GM18909 (cell line): ENCODE data around the gene PAK2.

Experiments
- ATAC-seq: cut with Tn5 transposase; IDR thresholded peaks from one replicate; pipeline ENCODE4 v1.9.1; 2021; ENCODE audit warnings: mild to moderate bottlenecking; ENCODE audit not compliant: unreplicated experiment, poor library complexity

Gene PAK2

DNA sequence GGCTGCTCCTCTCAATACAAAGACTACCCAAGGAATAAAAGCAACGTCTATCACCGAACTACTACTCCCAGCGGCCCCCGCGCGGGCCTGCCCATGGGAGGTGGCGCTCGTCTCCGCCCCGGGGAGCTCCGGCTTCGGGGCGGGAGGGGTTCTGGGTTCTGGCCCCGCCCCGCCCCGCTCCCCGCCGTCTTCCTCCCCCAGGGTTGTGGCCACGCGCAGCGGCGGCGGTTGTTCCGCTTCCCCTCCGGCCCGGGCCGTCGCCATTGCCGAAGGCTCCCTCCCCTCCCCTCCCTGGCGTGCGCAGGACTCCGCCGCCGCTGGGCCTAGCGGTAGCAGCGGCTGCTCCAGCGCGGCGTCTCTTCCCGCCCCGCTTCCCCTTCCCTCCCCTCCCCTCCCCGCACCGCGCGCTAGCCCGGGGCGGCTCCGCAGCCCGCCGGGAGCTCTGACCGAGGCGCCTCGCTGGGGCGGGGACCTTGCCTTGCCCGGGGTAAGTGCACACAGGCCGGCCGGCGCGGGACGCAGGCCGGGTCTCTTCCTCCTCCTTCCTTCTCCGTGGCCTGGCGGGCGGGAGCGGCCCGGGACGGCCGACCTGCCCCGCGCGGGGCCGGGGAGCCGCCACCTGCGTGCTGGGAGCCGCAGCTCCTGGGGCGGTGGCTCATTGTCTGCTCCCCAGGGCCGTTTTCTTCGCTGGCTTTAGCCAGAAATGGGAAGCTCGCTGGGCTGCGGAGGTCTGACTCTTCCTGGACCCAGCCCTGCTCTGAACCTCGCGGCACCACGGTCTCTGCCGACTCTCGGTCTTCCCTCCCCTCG lies at the start of gene PAK2:
TSS of gene PAK2 (plus strand) at position 187 of the 810 bp plus-strand sequence. CDS start 42,790 bp downstream, outside the sequence.
- peak; percentile 90 for ATAC-seq

DNA sequence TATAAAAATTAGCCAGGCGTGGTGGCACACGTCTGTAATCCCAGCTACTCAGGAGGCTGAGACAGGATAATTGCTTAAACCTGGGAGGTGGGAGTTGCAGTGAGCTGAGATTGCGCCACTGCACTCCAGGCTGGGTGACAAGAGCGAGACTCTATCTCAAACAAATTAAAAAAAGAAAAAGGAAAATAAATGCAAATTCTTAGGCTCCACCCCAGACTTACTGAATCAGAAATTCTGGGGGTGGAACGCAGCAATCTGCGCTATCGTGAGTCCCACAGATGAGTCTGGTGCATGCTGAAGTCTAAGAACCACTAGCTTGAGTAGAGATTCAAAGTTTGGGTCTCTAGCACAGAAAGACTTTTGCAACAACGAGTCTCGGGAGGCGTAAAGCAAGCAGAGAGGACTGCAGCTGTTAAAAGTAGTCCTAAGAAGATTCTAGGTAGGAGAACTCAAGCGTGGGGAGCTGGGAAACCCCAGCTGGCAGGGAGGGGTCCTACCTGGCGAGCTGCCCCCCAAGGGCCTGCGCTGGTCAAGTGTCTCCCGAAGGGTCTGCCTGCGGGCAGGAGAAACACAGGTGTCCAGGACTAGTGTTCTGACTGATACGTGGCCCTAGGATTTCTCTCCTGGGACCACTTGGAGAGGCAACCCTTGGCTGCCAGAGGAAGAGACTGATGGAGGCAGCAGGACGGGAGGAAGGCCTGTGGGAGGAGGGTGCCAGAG lies 49.6 kb upstream of the PAK2 start:
- ATAC-seq = no peak

DNA sequence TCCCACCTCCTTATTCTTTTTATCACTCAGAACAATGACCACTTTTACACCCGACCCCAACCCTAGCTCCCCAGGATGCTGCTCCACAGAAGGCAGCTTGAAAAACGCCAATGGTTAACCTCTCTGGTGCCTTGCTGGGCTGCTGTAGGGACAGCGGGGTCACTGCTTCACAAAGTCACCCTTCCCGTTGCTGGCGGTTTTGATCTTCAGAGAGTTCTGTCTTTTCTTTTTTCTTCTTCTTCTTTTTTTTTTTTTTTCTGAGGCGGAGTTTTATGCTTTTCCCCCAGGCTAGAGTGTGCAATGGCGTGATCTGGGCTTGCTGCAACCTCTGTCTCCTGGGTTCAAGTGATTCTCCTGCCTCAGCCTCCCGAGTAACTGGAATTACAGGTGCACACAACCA lies 48.3 kb upstream of the PAK2 start:
- no peak for ATAC-seq

DNA sequence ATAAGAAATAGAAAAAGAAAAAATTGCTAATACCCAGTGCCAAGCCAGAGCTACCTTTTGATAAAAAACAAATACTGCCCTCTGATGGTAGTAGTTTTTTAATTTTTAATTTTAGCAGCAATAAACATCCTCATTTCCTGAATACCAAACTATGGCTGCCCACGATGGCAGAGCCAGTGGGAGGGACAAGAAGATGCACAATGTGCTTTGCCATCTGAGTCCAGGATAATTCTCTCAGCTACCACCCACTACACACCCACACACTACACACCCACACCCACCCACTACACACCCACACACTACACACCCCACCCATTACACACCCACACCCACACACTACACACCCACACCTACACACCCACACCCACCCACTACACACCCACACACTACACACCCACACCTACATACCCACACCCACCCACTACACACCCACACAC lies 45.4 kb upstream of the PAK2 start:
- no peak for ATAC-seq

DNA sequence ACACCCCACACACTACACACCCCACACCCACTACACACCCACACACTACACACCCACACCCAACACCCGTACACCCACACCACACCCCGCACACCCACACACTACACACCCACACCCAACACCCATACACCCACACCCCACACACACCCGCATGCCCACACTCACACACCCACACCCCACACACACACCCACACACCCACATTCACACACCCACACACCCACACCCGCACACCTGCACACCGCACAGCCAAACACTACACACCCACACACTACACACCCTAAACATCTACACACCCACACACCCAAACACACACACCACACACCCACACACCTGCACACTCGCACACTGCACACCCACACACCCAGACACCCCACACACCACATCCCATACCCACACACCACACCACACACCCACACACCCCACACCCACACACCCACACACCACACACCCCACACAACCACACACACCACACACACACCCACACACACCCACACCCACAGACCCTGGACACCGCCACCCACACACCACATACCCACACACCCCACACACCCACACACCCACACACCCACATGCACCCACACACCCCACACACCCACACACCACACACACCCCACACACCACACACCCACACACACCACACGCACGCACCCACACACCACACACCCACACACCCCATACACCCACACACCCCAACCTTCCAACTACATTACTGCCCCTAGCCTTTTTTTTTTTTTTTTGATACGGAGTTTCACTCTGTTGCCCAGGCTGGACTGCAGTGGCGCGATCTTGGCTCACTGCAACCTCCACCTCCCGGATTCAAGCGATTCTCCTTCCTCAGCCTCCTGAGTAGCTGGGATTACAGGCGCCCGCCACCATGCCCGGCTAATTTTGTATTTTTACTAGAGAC lies 44.5 kb upstream of the PAK2 start:
- ATAC-seq = no peak

DNA sequence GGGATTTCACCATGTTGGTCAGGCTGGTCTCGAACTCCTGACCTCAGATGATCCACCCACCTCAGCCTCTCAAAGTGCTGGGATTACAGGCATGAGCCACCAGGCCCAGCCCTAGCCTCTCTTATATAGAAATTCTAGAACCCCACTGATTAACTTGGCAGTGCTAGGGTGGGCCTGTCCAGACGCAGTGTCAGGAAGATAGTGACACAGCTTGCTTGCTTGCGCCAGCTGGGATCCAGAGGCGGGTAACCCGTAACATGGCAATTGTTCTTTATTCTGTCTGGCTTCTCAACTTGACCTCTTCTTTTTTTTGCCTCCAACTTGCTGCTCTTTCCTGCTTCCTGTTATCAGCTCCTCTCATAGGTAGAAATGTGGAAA lies 43.8 kb upstream of the PAK2 start:
- ATAC-seq = no peak

DNA sequence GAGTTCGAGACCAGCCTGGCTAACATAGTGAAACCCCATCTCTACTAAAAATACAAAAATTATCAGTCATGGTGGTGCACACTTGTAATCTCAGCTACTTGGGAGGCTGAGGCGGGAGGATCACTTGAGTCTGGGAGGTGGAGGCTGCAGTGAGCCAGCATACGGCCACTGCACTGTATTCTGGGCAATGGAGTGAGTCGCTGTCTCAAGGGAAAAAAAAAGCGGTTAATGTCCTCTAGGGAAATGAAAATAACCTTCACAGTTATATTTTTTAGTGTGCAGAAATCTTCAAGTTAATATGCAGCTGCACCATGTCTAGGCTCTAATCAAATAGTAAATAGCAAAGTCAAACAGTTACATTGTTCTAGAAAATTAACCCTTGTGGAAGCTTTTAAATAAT lies 42.4 kb upstream of the PAK2 start:
- ATAC-seq = no peak

DNA sequence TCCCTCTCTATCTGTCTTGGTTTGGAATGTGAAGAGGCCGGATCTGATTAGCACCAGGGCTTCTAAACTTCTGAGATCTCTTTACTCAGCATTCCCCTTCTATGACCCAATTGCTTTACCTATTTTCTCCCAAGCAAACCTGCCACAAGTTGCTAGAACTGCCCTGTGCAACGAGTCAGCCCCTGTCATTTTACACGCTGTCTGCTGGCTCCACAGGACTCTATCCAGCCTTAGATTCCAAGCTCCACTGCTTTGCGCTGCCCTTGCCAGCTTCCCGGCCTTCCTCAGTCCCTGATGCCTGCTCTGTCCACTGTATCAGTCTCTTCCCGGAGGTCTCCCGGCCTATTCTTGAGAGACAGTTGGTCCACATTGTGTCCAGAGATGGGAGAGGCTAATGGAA lies 39.9 kb upstream of the PAK2 start:
- no peak for ATAC-seq

DNA sequence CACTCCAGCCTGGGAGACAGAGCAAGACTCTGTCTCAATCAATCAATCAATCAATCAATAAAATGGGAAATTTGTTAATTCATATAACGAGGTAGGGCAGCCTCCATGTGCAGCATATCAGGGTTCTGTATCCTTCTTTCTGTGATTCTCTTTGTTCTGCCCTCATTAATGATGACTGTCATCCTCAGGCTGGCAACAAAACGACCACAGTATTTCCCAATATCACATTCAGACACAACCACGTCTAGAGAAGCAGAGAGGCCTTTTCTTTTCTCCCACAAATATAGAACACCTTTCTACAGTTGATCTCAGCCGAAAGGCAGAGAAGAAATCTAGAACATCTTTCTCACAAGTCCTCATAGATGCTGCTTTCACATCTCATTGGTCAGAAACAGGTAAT lies 38.9 kb upstream of the PAK2 start:
- no peak for ATAC-seq

DNA sequence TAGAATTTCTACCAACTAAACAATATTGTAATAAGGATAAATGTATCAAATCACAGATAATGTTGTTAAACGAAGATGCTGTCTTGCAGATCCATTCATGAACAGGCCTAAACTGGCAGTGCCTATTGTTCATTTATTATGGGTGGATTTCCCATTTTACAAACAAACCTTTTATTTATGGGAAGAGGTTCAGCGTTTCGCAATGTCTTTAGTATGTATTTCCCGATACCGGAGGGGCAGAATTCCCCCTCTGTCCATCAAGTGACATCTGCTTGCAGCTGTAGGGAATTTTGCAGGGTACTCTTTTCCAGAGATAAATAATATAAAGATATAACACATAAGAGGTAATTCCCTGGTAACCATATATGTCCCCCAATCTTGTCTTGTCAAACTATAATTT lies 33.3 kb upstream of the PAK2 start:
- ATAC-seq = no peak

DNA sequence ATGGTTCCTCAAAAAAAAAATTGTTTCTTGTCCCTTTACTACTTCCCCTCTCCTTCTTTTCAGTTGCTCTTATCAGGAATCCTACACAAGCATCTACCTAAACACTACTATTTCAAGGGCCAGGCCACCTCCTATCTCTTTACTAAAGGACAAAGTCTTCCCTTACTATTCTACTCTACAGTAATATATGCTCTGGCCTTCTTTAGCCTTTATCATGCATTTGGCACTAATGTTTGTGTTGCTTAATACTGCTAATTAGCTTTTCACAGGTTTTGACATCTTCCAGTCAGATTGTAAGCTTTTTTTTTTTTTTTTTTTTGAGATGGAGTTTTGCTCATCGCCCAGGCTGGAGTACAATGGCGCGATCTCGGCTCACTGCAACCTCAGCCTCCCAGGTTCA lies 32.9 kb upstream of the PAK2 start:
- ATAC-seq = no peak

DNA sequence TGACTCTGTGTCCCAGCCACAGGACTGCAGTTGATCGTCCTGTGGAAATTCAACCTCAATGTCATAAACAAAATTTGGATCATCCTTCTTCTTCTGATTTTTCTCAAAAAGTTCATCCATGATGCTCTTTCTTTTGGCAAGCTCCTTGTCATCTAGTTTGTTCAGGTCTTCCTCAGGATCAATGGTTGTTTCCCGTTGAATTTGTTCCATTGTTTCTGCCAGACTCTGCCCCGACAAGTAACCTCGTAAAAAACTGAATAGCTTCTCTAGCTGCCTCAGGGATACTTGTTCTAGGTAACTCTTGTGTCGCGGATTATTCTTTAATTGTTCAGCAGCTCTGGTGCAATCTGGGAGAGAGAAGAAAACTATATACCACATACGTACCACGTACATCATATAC lies 32.1 kb upstream of the PAK2 start:
- ATAC-seq = no peak

DNA sequence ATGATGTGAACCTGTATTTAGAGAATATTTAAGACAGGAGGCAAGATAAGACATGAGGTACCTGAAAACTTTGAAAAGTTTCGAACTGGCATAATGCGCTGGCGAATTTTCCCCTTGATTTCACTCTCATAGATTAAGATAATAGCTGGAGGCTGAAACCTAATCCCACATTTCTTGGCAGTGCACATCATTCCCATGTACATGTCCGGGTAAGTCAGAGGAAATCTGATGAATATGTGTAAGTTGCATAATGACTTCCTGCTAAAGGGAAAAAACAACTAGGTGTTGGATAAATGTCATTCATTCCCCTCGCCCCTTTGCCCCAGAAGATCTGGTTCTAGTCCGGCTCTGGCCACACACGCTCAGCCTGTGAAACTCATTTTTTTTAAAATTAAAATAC lies 31.2 kb upstream of the PAK2 start:
- ATAC-seq = no peak

DNA sequence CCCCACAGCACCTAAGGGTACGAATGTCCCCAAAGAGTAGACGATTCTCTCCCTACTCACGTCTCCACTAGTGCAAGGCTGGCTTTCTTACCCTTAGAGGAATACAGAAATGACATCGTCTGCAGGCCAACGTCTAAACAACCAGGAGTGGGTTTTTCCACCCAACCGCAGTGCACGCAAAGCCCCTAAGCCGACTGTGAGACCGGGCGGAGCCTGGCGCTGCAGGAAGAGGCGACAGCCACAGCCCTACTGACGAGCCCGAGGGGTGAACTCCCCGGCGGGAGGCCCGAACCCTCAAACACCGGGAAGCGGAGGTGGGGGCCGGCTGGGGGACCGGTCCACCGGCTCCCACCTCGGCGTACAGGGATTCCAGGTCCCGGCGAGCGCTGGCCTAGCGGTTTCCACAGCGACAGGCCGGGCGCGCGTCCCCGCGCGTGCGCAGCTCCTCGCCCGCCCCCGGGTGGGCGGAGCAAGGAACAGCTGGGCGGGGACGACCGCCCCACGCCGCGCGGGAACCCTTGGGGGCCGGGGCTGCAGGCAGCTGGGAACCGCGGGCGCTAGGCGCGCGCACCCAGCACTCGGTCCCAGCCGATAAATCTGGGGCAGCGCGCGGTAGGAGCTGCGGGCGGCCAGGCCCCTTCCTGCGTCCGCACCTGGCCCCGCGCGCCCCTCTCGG lies 27.7 kb upstream of the PAK2 start, which contains the start of the genes CEP19 and PIGX:
TSS of gene CEP19 (minus strand) at position 413 of the 676 bp plus-strand sequence. CDS start 3,593 bp downstream, outside the sequence.
TSS of gene PIGX (plus strand) at position 540 of the 676 bp plus-strand sequence.
- peak; percentile 76 for ATAC-seq

DNA sequence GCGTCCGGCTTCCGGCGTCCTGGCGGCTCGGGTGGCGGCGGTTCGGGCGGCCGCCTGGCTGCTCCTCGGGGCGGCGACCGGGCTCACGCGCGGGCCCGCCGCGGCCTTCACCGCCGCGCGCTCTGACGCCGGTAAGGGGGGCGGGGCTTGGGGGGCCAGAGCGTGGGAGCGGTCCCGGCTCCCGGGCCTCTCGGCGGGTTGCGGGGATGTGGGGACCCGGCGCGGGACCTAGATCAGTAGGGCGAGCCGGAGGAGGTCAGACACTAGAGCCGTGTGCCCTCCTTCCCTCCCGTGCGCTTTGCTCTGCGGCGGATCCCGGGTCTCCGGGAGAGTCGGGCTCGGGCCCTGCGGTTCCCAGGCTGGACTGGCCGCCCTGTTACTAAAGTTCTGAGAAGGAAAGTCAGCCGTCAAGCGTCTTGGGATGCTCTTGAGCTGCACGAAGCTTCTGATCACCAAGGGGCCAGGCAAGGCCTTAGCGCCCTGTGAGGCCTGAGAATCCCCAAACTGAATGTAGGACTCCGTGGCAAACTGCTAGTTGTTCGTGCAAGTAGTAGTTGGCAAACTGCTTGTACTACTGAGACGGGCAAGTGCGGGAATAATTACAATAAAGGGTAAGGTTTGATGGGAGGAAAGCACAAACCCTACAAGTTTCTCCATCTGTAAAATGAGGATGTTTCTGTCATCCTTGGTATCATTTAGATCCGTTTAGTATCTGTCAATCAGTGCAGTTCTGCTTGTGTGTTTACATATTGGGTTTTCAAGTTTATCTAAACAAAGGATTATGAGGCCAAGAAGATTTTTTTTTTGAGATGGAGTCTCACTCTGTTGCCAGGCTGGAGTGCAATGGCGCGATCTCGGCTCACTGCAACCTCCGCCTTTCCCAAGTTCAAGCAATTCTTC lies 26.9 kb upstream of the PAK2 start:
- ATAC-seq = peak; percentile 54

DNA sequence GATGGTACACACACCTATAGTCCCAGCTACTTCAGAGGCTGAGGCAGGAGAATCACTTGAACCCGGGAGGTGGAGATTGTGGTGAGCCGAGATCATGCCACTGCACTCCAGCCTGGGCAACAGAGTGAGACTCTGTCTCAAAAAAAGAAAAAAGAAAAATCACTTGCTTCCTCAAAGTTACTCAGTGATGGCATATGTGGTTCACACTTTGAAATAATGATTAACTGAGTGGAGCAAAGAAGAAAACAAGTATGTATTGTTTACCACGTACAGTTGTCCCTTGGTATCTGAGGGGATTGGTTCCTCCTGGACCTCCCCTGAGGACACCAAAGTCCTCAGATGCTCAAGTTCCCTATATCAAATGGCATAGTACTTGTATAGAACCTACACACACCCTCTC lies 22.5 kb upstream of the PAK2 start:
- peak; percentile 58 for ATAC-seq

DNA sequence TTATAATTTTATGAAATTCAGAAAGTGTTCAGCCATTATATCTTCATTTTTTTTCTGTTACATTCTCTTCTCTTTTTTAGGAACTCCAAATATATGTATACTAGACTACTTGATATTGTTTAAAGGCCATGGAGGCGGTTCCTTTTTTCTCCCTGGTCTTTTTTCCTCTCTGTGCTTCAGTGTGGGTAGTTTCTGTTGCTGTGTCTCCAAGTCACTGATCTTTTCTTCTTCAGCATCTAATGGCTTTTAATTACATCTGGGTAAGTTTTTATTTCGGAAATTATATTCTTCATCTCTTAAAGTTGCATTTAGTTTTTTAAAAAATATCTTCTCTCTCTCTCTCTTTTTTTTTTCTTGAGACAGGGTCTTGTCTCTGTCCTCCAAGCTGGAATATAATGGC lies 18.6 kb upstream of the PAK2 start:
- ATAC-seq = no peak

DNA sequence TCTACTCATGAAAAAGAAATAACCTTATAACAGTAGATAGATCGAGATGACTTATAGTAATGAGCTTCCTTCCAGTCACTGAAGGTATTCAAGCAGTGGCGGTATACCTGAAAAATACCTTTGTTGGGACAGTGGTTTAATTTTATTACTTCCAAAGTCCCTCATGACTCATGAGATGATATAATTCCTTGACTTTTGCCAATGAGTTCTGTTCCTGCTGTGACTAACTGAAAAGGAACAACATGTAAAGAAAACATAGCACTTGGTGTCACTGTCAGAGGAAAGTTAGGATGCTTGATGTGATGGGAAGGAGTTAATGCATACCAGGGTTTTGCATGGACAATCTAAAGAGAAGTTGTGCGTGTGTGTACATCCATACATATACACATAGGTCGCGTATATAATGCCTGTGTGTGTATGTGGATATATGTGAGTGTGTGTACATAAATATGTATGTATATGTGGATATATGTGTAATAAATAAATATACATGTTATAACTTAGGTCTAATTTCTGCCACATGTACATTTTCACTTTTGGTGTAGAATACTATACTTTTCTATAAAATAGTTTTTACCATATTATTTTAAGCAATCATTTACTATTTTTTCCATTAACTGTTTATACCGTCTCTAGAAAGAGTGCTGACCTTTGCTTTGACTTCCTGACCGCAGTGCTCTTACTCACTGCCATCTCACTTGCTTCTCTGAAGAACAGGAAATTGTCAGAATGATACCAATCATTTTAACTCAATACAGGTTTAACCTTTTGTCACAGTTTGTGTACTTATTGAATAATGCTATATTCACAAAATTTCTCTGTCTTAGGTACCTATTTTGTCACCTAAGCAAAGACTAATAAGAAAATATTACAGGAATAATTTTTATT lies 12.6 kb upstream of the PAK2 start:
- ATAC-seq = no peak
